Mesendoderm (in vitro differentiated cells): Measurements from ENCODE around the gene COPB2.
"Not testable (repeated sequence)": the region's sequence is repeated elsewhere in the genome, so short reads cannot be mapped to it uniquely, and the experiment has no call there.

Source experiments
- DNase-seq: peaks from one replicate; pipeline ENCODE4 v3.0.0; 2013
- H2AK5ac ChIP-seq: 2 replicates; pipeline ENCODE4 v1.6.1; 2013; ENCODE audit warnings: low read length, inconsistent platforms
- H2BK120ac ChIP-seq: 2 replicates; pipeline ENCODE4 v1.6.1; 2013; ENCODE audit warnings: low read depth, mild to moderate bottlenecking, low read length, moderate library complexity, mixed read lengths
- H2BK15ac ChIP-seq: replicated peaks from 2 replicates; pipeline ENCODE4 v1.6.1; 2013; ENCODE audit warnings: low read depth, mild to moderate bottlenecking, moderate library complexity
- H2BK5ac ChIP-seq: 2 replicates; pipeline ENCODE4 v1.6.1; 2013; ENCODE audit warnings: low read length, inconsistent platforms
- H3K18ac ChIP-seq: 2 replicates; pipeline ENCODE4 v1.6.1; 2013; ENCODE audit warnings: mild to moderate bottlenecking, low read length, mixed read lengths
- H3K23ac ChIP-seq: one replicate; pipeline ENCODE4 v1.6.1; 2013; ENCODE audit warnings: low read length
- H3K27ac ChIP-seq: 2 replicates; pipeline ENCODE4 v1.5.1; 2013; ENCODE audit warnings: low read depth, mild to moderate bottlenecking, inconsistent platforms, low read length, moderate library complexity
- H3K27me3 ChIP-seq: 2 replicates; pipeline ENCODE4 v1.6.1; 2013; ENCODE audit warnings: low read length, control low read depth, mild to moderate bottlenecking, inconsistent platforms; ENCODE audit not compliant: insufficient read depth, poor library complexity
- H3K36me3 ChIP-seq: 2 replicates; pipeline ENCODE4 v1.6.1; 2013; ENCODE audit warnings: low read length, inconsistent platforms; ENCODE audit not compliant: control insufficient read depth, insufficient read depth
- H3K4ac ChIP-seq: one replicate; pipeline ENCODE4 v1.6.1; 2013; ENCODE audit warnings: low read depth, mild to moderate bottlenecking, low read length, moderate library complexity
- H3K4me1 ChIP-seq: 2 replicates; pipeline ENCODE4 v1.6.1; 2013; ENCODE audit warnings: low read depth, low read length, inconsistent platforms; ENCODE audit not compliant: control insufficient read depth
- H3K4me2 ChIP-seq: 2 replicates; pipeline ENCODE4 v1.6.1; 2013; ENCODE audit warnings: low read length
- H3K4me3 ChIP-seq: 2 replicates; pipeline ENCODE4 v1.5.1; 2013; ENCODE audit warnings: mild to moderate bottlenecking, low read length
- H3K56ac ChIP-seq: one replicate; pipeline ENCODE4 v1.6.1; 2013; ENCODE audit warnings: low read length
- H3K79me1 ChIP-seq: 2 replicates; pipeline ENCODE4 v1.6.1; 2013; ENCODE audit warnings: low read length, inconsistent platforms
- H3K79me2 ChIP-seq: 2 replicates; pipeline ENCODE4 v1.6.1; 2013; ENCODE audit warnings: mild to moderate bottlenecking, low read length; ENCODE audit not compliant: control insufficient read depth, insufficient read depth
- H3K9ac ChIP-seq: 2 replicates; pipeline ENCODE4 v1.6.1; 2013; ENCODE audit warnings: low read length, inconsistent platforms
- H4K5ac ChIP-seq: one replicate; pipeline ENCODE4 v1.6.1; 2013; ENCODE audit warnings: low read length
- H4K8ac ChIP-seq: one replicate; pipeline ENCODE4 v1.6.1; 2013; ENCODE audit warnings: low read depth, mild to moderate bottlenecking, control low read depth, low read length, moderate library complexity
- WGBS: extraction: QIAGEN DNeasy Blood & Tissue Kit; methylation state at CpG from one replicate; pipeline ENCODE4 v1.1.7; 2013; ENCODE audit warnings: low lambda C conversion rate, missing lambda C conversion rate; ENCODE audit not compliant: insufficient coverage; ENCODE audit errors: extremely low coverage; 5-methylcytosine and 5-hydroxymethylcytosine counted together

The COPB2 gene

DNA sequence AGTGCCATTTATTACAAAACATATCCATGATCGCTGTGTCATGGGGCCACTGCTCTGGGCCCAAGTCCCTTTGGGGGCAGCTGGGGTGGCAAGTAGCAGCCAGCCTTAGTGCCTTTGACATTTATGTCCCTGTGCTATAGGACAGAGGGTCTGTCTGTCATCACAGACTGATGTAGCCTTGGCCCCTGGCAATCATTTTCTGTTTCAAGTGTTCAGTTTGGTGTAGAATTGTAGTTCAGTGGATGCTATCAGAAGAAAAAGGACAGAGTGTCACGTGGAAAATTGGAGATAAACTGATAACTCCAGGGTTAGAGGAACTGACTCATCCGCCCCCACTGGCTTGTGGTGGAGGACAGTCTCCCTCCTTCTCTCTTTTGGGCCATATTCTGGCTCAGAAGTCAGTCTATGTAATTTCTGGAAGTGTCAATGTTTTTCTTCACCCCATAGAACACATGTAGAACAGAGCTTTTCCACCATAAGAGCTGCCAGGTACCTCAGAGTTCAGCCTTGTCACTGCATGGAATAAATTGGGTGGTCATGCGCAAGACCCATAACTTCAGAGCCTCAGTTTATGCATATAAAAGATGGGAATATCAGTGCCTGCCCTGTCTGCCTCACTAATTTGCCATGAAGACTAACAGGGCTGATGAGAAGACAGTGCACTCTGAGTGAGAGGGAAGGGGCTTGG, 50.1 kb downstream of the COPB2 start:
- Histone ChIP-seq H3K4me2 (no peak overlapping the region), H3K79me1 (peaks cover 2% of the 10 kb centered on the region), H4K5ac (no peak overlapping the region), H4K8ac (no peak overlapping the region), H3K9ac (no peak overlapping the region), H3K4me3 (no peak overlapping the region), H3K18ac (no peak overlapping the region), H3K27me3 (no peaks in the 10 kb centered on the region), H3K23ac (no peak overlapping the region), H3K4me1 (no peaks in the 10 kb centered on the region), H2BK15ac (no peak overlapping the region), H2BK5ac (no peak overlapping the region), H3K27ac (no peak overlapping the region), H3K36me3 (no peaks in the 10 kb centered on the region), H3K4ac (no peak overlapping the region), H3K56ac (no peak overlapping the region), H2BK120ac (no peak overlapping the region), H2AK5ac (no peak overlapping the region), H3K79me2 (peaks cover 4% of the 10 kb centered on the region)
- no CpG with 5 or more reads among the region's 4 CpGs for WGBS
- no peak for DNase-seq

GRCh38 chr3:139338405-139338804, 51.0 kb downstream of the COPB2 start:
- WGBS = no CpG with 5 or more reads among the region's 4 CpGs
- no peak overlapping the region for H3K4ac ChIP-seq
- H3K36me3 ChIP-seq = no peaks in the 10 kb centered on the region
- no peak overlapping the region for H3K23ac ChIP-seq
- H3K79me2 ChIP-seq = no peaks in the 10 kb centered on the region
- no peak overlapping the region for H4K5ac ChIP-seq
- no peak overlapping the region for H2BK15ac ChIP-seq
- H3K27me3 ChIP-seq = no peaks in the 10 kb centered on the region
- no peaks in the 10 kb centered on the region for H3K79me1 ChIP-seq
- H3K9ac ChIP-seq = no peak overlapping the region
- no peak overlapping the region for H3K4me2 ChIP-seq
- H2BK5ac ChIP-seq = no peak overlapping the region
- H4K8ac ChIP-seq = no peak overlapping the region
- no peak overlapping the region for H3K4me3 ChIP-seq
- no peak overlapping the region for H3K27ac ChIP-seq
- no peak overlapping the region for H3K18ac ChIP-seq
- no peaks in the 10 kb centered on the region for H3K4me1 ChIP-seq
- no peak overlapping the region for H2AK5ac ChIP-seq
- no peak for DNase-seq
- H3K56ac ChIP-seq = no peak overlapping the region
- H2BK120ac ChIP-seq = no peak overlapping the region

DNA sequence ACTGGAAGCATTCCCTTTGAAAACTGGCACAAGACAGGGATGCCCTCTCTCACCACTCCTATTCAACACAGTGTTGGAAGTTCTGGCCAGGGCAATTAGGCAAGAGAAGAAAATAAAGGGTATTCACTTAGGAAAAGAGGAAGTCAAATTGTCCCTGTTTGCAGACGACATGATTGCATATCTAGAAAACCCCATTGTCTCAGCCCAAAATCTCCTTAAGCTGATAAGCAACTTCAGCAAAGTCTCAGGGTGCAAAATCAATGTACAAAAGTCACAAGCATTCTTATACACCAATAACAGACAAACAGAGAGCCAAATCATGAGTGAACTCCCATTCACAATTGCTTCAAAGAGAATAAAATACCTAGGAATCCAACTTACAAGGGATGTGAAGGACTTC, 54.8 kb downstream of the COPB2 start:
- H3K4me2 ChIP-seq, H2BK15ac ChIP-seq, H4K5ac ChIP-seq, H3K23ac ChIP-seq, H2BK120ac ChIP-seq, H3K4me1 ChIP-seq, H3K4me3 ChIP-seq, H3K27ac ChIP-seq, H3K4ac ChIP-seq, H3K18ac ChIP-seq, H3K9ac ChIP-seq, H2AK5ac ChIP-seq, H3K79me2 ChIP-seq, H3K36me3 ChIP-seq, H3K27me3 ChIP-seq, H4K8ac ChIP-seq, DNase-seq, H3K56ac ChIP-seq, H3K79me1 ChIP-seq, H2BK5ac ChIP-seq: not testable (repeated sequence)
- no CpG with 5 or more reads among the region's 1 CpG for WGBS

- Histone ChIP-seq H3K27ac (no peak overlapping the region), H2BK5ac (no peak overlapping the region), H3K27me3 (no peaks in the 10 kb centered on the region), H3K9ac (no peak overlapping the region), H4K5ac (no peak overlapping the region), H2AK5ac (no peak overlapping the region), H4K8ac (no peak overlapping the region), H2BK15ac (no peak overlapping the region), H3K18ac (no peak overlapping the region), H3K4ac (no peak overlapping the region), H3K79me1 (no peaks in the 10 kb centered on the region), H3K79me2 (no peaks in the 10 kb centered on the region), H3K4me1 (peaks cover 2% of the 10 kb centered on the region), H3K4me2 (no peak overlapping the region), H3K23ac (no peak overlapping the region), H3K56ac (no peak overlapping the region), H2BK120ac (no peak overlapping the region), H3K36me3 (no peaks in the 10 kb centered on the region), H3K4me3 (no peak overlapping the region)
- no peak for DNase-seq
- no CpG with 5 or more reads among the region's 2 CpGs for WGBS
These were observed 57.4 kb downstream of the COPB2 start for GRCh38 chr3:139332092-139332491.

GRCh38 chr3:139329364-139329850, 60.0 kb downstream of the COPB2 start:
- Histone ChIP-seq H3K4me2 (peak overlapping the region; percentile 25), H4K8ac (no peak overlapping the region), H3K4me1 (peaks cover 2% of the 10 kb centered on the region), H2BK120ac (no peak overlapping the region), H3K9ac (peak overlapping the region; percentile 31), H3K4ac (no peak overlapping the region), H3K36me3 (no peaks in the 10 kb centered on the region), H4K5ac (no peak overlapping the region), H3K18ac (no peak overlapping the region), H3K27me3 (no peaks in the 10 kb centered on the region), H3K79me1 (no peaks in the 10 kb centered on the region), H3K23ac (no peak overlapping the region), H2AK5ac (no peak overlapping the region), H3K56ac (peak overlapping the region; percentile 71), H3K4me3 (no peak overlapping the region), H3K79me2 (no peaks in the 10 kb centered on the region), H2BK15ac (no peak overlapping the region), H3K27ac (no peak overlapping the region), H2BK5ac (no peak overlapping the region)
- no CpG with 5 or more reads among the region's 25 CpGs for WGBS
- DNase-seq = peak; percentile 92

DNA sequence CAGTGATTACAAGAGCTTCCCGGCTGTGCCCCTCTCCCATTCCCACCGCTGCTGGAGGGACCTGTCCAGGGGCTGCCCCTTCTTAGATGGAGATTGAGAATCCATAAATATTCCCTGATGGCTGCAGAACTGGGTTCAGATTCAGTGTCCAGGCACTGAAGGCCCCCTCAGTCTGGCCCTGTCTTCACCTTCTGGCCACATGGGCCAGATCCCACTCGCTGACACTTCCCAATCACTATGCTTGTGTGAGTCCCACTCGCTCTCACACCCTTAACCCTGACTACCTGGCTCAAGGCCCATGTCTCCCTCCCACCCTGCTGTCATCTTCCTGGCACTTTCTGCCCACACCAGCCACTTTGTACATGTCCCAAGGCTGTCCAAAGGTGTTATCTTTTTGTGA, 61.1 kb downstream of the COPB2 start:
- no peak overlapping the region for H3K4me3 ChIP-seq
- no peak overlapping the region for H3K56ac ChIP-seq
- no peak overlapping the region for H3K27ac ChIP-seq
- no peak overlapping the region for H4K8ac ChIP-seq
- no peaks in the 10 kb centered on the region for H3K27me3 ChIP-seq
- H3K4me1 ChIP-seq = peaks cover 2% of the 10 kb centered on the region
- no peak overlapping the region for H3K4me2 ChIP-seq
- DNase-seq = no peak
- no peak overlapping the region for H2BK120ac ChIP-seq
- H3K23ac ChIP-seq = no peak overlapping the region
- WGBS = no CpG with 5 or more reads among the region's 4 CpGs
- no peaks in the 10 kb centered on the region for H3K79me1 ChIP-seq
- no peak overlapping the region for H2BK5ac ChIP-seq
- no peak overlapping the region for H3K4ac ChIP-seq
- no peak overlapping the region for H2AK5ac ChIP-seq
- H3K79me2 ChIP-seq = no peaks in the 10 kb centered on the region
- no peak overlapping the region for H3K18ac ChIP-seq
- no peaks in the 10 kb centered on the region for H3K36me3 ChIP-seq
- no peak overlapping the region for H4K5ac ChIP-seq
- no peak overlapping the region for H2BK15ac ChIP-seq
- H3K9ac ChIP-seq = no peak overlapping the region
